Measurements from ENCODE around the gene PRKAG2. TPM values are rescaled to one million over a fixed set of nuclear protein-coding genes. Genes with fewer than 3 reads are reported as not detected.

PRKAG2 gene
- polyA plus RNA-seq, 1 of the 3 experiments (the other 2 are of a cell fraction) = 51.6 TPM

DNA sequence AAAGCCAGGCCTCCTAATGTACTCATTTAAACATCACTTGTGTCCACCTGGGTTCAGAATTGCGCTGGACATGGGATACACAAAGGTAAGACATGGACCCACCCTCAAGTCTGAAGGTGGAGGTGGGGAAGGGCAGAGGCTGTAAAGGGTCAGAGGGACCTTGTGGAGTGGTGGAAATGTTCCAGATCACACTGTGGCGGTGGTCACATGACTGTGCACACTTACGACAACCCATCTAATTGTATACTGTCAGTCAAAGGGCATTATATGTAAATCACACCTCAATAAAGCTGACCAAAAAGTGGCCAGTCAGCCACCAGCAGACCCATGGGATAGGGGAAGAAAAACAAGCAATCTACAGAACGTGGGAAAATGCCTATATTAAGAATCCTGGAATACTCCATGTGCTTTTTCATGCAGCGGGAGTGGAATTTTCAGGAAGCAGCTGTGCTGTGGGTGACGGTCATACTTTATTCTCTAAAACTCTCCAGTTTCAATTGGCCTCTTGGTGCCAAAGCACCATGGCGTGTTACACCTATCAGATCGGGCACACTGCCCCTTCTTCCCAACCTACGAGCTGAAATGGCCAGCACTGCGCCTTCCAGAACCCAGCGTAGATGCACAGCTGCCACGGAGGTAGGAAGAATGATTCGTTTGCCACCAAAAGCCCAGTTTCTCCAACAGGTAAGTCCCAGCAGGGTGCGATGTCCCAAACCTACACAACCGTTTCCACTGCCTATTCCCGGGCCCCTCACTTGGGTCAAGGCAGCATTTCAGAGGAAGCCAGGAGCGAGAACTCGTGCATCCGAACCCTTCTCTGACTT is 69.8 kb downstream of the PRKAG2 start (continued):
- TF ChIP-seq JUND (IDR thresholded peaks at IDR 0.05) (no peak), CHD2 (IDR thresholded peaks at IDR 0.05; ENCODE audit: low read length, partially characterized antibody) (no peak), TCF12 (IDR thresholded peaks at IDR 0.05) (no peak), POLR2AphosphoS5 (IDR thresholded peaks at IDR 0.05; ENCODE audit: low read depth, low read length) (no peak), GATA2 (CRISPR knock-in tag; IDR thresholded peaks at IDR 0.05) (no peak)
- TF ChIP-seq, protein P1, sequence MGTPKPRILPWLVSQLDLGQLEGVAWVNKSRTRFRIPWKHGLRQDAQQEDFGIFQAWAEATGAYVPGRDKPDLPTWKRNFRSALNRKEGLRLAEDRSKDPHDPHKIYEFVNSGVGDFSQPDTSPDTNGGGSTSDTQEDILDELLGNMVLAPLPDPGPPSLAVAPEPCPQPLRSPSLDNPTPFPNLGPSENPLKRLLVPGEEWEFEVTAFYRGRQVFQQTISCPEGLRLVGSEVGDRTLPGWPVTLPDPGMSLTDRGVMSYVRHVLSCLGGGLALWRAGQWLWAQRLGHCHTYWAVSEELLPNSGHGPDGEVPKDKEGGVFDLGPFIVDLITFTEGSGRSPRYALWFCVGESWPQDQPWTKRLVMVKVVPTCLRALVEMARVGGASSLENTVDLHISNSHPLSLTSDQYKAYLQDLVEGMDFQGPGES (IDR thresholded peaks at IDR 0.05; ENCODE audit: low read depth, low read length) = no peak
- TF ChIP-seq, protein P2, sequence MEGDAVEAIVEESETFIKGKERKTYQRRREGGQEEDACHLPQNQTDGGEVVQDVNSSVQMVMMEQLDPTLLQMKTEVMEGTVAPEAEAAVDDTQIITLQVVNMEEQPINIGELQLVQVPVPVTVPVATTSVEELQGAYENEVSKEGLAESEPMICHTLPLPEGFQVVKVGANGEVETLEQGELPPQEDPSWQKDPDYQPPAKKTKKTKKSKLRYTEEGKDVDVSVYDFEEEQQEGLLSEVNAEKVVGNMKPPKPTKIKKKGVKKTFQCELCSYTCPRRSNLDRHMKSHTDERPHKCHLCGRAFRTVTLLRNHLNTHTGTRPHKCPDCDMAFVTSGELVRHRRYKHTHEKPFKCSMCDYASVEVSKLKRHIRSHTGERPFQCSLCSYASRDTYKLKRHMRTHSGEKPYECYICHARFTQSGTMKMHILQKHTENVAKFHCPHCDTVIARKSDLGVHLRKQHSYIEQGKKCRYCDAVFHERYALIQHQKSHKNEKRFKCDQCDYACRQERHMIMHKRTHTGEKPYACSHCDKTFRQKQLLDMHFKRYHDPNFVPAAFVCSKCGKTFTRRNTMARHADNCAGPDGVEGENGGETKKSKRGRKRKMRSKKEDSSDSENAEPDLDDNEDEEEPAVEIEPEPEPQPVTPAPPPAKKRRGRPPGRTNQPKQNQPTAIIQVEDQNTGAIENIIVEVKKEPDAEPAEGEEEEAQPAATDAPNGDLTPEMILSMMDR (IDR thresholded peaks at IDR 0.05) = no peak

DNA sequence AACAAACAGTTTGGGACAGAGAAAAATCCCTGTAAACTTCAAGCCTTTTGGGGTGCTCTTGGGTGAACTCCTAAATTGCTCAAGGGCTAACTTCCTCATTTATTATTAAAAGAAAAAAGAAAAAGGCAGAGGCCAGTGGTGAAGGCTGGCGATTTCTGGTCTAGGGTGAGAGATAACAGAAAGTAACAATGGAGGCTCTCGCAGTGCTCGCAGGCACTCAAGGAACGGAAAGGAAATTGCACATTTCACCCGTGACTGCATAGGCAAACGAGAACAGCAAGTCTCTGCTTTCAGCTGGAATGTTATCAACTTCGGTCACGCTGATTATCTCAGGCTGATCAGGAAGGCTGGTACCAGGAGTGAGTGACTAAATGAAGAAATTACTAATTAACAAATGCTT is 70.7 kb downstream of the PRKAG2 start:
- H3K27ac ChIP-seq (ENCODE audit: low read depth in 2 of 2, low read length in 1 of 2) = no peak overlapping the region
- POLR2A ChIA-PET = no interaction called here
- no peak for DNase-seq
- H3K4me3 ChIP-seq (ENCODE audit: low read depth in 2 of 2, low read length in 1 of 2) = no peak overlapping the region
- TF ChIP-seq, protein P2 (IDR thresholded peaks at IDR 0.05) = no peak
- TF ChIP-seq TEAD4 (IDR thresholded peaks at IDR 0.05; ENCODE audit: borderline replicate concordance, insufficient read depth) = no peak
- TF ChIP-seq GABPA (IDR thresholded peaks at IDR 0.05; ENCODE audit: low read depth) = no peak
- no peak for TF ChIP-seq YY1 (IDR thresholded peaks at IDR 0.05; ENCODE audit: low read depth)
- no peak for TF ChIP-seq EP300 (IDR thresholded peaks at IDR 0.05; ENCODE audit: borderline replicate concordance in 1 of 2, low read depth in 1 of 2, low read length in 1 of 2)
- no peak for TF ChIP-seq ELF1 (IDR thresholded peaks at IDR 0.05)
- TF ChIP-seq, protein P3, sequence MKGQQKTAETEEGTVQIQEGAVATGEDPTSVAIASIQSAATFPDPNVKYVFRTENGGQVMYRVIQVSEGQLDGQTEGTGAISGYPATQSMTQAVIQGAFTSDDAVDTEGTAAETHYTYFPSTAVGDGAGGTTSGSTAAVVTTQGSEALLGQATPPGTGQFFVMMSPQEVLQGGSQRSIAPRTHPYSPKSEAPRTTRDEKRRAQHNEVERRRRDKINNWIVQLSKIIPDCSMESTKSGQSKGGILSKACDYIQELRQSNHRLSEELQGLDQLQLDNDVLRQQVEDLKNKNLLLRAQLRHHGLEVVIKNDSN (IDR thresholded peaks at IDR 0.05; ENCODE audit: borderline replicate concordance, low read depth) = no peak
- TF ChIP-seq FOXJ3 (CRISPR knock-in tag; IDR thresholded peaks at IDR 0.05) = no peak
- TF ChIP-seq, protein P4, sequence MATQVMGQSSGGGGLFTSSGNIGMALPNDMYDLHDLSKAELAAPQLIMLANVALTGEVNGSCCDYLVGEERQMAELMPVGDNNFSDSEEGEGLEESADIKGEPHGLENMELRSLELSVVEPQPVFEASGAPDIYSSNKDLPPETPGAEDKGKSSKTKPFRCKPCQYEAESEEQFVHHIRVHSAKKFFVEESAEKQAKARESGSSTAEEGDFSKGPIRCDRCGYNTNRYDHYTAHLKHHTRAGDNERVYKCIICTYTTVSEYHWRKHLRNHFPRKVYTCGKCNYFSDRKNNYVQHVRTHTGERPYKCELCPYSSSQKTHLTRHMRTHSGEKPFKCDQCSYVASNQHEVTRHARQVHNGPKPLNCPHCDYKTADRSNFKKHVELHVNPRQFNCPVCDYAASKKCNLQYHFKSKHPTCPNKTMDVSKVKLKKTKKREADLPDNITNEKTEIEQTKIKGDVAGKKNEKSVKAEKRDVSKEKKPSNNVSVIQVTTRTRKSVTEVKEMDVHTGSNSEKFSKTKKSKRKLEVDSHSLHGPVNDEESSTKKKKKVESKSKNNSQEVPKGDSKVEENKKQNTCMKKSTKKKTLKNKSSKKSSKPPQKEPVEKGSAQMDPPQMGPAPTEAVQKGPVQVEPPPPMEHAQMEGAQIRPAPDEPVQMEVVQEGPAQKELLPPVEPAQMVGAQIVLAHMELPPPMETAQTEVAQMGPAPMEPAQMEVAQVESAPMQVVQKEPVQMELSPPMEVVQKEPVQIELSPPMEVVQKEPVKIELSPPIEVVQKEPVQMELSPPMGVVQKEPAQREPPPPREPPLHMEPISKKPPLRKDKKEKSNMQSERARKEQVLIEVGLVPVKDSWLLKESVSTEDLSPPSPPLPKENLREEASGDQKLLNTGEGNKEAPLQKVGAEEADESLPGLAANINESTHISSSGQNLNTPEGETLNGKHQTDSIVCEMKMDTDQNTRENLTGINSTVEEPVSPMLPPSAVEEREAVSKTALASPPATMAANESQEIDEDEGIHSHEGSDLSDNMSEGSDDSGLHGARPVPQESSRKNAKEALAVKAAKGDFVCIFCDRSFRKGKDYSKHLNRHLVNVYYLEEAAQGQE (IDR thresholded peaks at IDR 0.05; ENCODE audit: low read depth, low read length) = no peak
- TF ChIP-seq MXI1 (IDR thresholded peaks at IDR 0.05; ENCODE audit: low read depth, low read length) = no peak
- TF ChIP-seq, protein P5, sequence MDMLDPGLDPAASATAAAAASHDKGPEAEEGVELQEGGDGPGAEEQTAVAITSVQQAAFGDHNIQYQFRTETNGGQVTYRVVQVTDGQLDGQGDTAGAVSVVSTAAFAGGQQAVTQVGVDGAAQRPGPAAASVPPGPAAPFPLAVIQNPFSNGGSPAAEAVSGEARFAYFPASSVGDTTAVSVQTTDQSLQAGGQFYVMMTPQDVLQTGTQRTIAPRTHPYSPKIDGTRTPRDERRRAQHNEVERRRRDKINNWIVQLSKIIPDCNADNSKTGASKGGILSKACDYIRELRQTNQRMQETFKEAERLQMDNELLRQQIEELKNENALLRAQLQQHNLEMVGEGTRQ (IDR thresholded peaks at IDR 0.05; ENCODE audit: borderline replicate concordance, low read depth, low read length) = no peak
- TF ChIP-seq CHD2 (IDR thresholded peaks at IDR 0.05; ENCODE audit: low read length, partially characterized antibody) = no peak
- no peak for TF ChIP-seq NFIC (IDR thresholded peaks at IDR 0.05; ENCODE audit: borderline replicate concordance)
- no peaks in the 10 kb centered on the region for H3F3A ChIP-seq (replicated peaks; ENCODE audit: insufficient read depth)
- H4K20me1 ChIP-seq (ENCODE audit: insufficient read depth) = no peaks in the 10 kb centered on the region
- CTCF ChIA-PET = interaction anchor here (33.3 kb wide), 1 partner anchor 22 kb away, joined by 325 read pairs; no protein-coding TSS in a partner anchor
- H3K9me3 ChIP-seq = no peaks in the 10 kb centered on the region
- H3K9me2 ChIP-seq = no peaks in the 10 kb centered on the region
- no peak overlapping the region for H2AFZ ChIP-seq (ENCODE audit: low read depth)
- peaks cover 0 to 21% of the 10 kb centered on the region in 2 experiments; a peak in 1 of 4 replicates for H3K4me1 ChIP-seq (ENCODE audit: control insufficient read depth in 1 of 2, insufficient read depth in 2 of 2, low read depth in 1 of 2, low read length in 1 of 2)
- H3K36me3 ChIP-seq (replicated peaks in 1 of 2; ENCODE audit: control insufficient read depth in 1 of 2, insufficient read depth in 2 of 2, low read length in 1 of 2) = no peaks in the 10 kb centered on the region
- H3K9ac ChIP-seq = no peak overlapping the region
- H3K27me3 ChIP-seq (ENCODE audit: insufficient read depth) = peaks cover 8% of the 10 kb centered on the region; the same call in 1 of the 2 replicates
- no peaks in the 10 kb centered on the region for H3K79me2 ChIP-seq (ENCODE audit: insufficient read depth)
- H3K4me2 ChIP-seq = no peak overlapping the region
- WGBS (ENCODE audit: low lambda C conversion rate) = 74% methylated on average over 8 of the region's 8 CpGs
